DOHH2 (cell line): ENCODE results near the gene HSPA9.

Experiments
- H3F3A ChIP-seq: fragments of 200-600 bp; sonication (generic), shearing (Covaris generic); 2 replicates; pipeline ENCODE4 v1.6.0; 2016; ENCODE audit warnings: antibody characterized with exemption, mild to moderate bottlenecking; ENCODE audit not compliant: control insufficient read depth, insufficient read depth
- H3K27ac ChIP-seq: fragments of 200-600 bp; sonication (generic); 2 replicates; pipeline ENCODE4 v1.5.1; 2014; ENCODE audit warnings: low read depth, mild to moderate bottlenecking, low read length, moderate library complexity
- H3K27me3 ChIP-seq: fragments of 200-600 bp; sonication (generic); 2 replicates; pipeline ENCODE4 v1.6.1; 2014; ENCODE audit warnings: mild to moderate bottlenecking, low read length, mixed read lengths; ENCODE audit not compliant: control insufficient read depth
- H3K36me3 ChIP-seq: fragments of 200-600 bp; sonication (generic); 2 replicates; pipeline ENCODE4 v1.6.1; 2014; ENCODE audit warnings: mild to moderate bottlenecking, low read length, moderate library complexity, mixed read lengths; ENCODE audit not compliant: control insufficient read depth
- H3K4me1 ChIP-seq: fragments of 200-600 bp; sonication (generic); 2 replicates; pipeline ENCODE4 v1.6.1; 2014; ENCODE audit warnings: mild to moderate bottlenecking, low read length, mixed read lengths; ENCODE audit not compliant: control insufficient read depth
- H3K4me2 ChIP-seq: fragments of 200-600 bp; sonication (generic); 2 replicates; pipeline ENCODE4 v1.6.0; 2014; ENCODE audit warnings: mild to moderate bottlenecking, low read length, moderate library complexity
- H3K4me3 ChIP-seq: fragments of 200-600 bp; sonication (generic); 2 replicates; pipeline ENCODE4 v1.5.1; 2014; ENCODE audit warnings: mild to moderate bottlenecking, low read length, mixed read lengths
- H3K79me2 ChIP-seq: fragments of 200-600 bp; sonication (generic); 2 replicates; pipeline ENCODE4 v1.6.1; 2014; ENCODE audit warnings: mild to moderate bottlenecking, low read length, mixed read lengths; ENCODE audit not compliant: control insufficient read depth
- H3K9me2 ChIP-seq: fragments of 200-600 bp; sonication (generic); replicated peaks from 2 replicates; pipeline ENCODE4 v1.6.1; 2014; ENCODE audit warnings: mild to moderate bottlenecking, low read length, mixed read lengths; ENCODE audit not compliant: control insufficient read depth
- H3K9me3 ChIP-seq: fragments of 200-600 bp; sonication (generic); 2 replicates; pipeline ENCODE4 v1.6.1; 2014; ENCODE audit warnings: antibody characterized with exemption, low read length, mixed read lengths; ENCODE audit not compliant: control insufficient read depth, insufficient read depth
- H4K20me1 ChIP-seq: fragments of 200-600 bp; sonication (generic); 2 replicates; pipeline ENCODE4 v1.6.0; 2014; ENCODE audit warnings: low read depth, mild to moderate bottlenecking, antibody characterized with exemption, low read length, moderate library complexity; ENCODE audit not compliant: control insufficient read depth, insufficient read depth
- CTCF ChIP-seq: fragments of 200-600 bp; sonication (generic); IDR thresholded peaks from one replicate; pipeline ENCODE4 v1.5.1; 2014; ENCODE audit warnings: antibody characterized with exemption, mild to moderate bottlenecking, low read depth, low read length; ENCODE audit not compliant: poor library complexity, severe bottlenecking
- EZH2phosphoT487 ChIP-seq: fragments of 200-600 bp; sonication (generic); IDR thresholded peaks from 2 replicates; pipeline ENCODE4 v1.6.1; 2017; ENCODE audit warnings: borderline replicate concordance, mild to moderate bottlenecking, antibody characterized with exemption, low read length, moderate library complexity, mixed read lengths

Gene HSPA9

DNA sequence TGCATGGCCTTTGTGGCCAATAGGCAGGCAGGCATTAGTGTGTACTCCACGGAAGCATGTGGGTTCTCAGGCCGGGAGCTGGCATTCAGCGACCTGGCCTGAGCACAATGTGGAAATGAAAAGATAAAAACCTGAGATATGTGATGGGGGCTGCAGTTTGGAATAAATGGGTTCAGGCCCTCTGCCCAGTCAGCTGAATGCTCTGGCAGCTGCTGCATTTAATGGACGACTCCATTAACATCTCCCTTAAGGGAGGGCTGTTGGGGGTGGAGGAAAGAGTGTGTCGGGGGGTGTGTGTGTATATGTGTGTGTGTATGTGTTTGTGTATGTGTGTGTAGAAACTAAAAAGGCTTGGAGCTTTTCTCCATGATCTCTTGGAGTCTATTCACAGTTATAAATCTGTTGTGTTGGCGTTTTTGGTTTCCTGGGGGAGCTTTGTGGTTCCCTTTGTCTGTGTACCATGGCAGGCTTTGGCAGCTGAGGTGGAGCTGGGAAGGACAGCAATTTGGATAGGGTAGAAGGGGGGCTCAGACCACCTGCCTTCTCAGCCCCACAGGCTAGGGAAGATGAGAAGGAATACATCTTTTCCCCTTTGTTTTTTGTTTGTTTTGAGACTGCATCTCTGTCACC, 27.3 kb upstream of the HSPA9 start:
- no peaks in the 10 kb centered on the region for H4K20me1 ChIP-seq
- no peak overlapping the region for H3K27ac ChIP-seq
- H3K4me2 ChIP-seq, result no peak overlapping the region
- no peaks in the 10 kb centered on the region for H3K4me1 ChIP-seq
- H3F3A ChIP-seq, result no peaks in the 10 kb centered on the region
- no peaks in the 10 kb centered on the region for H3K36me3 ChIP-seq
- TF ChIP-seq EZH2phosphoT487 (no peak), CTCF (no peak)
- no peaks in the 10 kb centered on the region for H3K79me2 ChIP-seq
- H3K27me3 ChIP-seq, result peaks cover 25% of the 10 kb centered on the region
- no peaks in the 10 kb centered on the region for H3K9me2 ChIP-seq
- no peak overlapping the region for H3K4me3 ChIP-seq
- no peaks in the 10 kb centered on the region for H3K9me3 ChIP-seq

DNA sequence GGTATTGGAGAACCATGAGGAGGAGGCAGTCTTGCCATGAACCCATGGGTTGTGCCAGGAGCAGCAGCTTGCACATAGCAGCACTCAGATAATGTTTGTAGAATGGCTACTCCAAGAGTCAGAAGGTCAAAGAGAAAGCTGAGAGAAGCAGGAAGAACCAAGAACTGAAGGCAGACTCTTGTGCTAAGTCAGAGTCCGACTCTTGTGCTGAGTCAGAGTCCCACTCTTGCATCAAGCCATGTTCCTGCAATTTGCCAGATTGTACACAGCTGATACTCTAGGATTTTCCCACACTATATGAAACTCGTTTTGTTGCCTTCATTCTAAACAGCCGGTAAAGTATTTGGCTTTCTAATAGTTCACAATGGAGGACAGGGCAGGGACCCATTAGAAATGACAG, 26.2 kb upstream of the HSPA9 start:
- Histone ChIP-seq H3K4me3 (no peak overlapping the region), H3F3A (no peaks in the 10 kb centered on the region), H3K4me2 (no peak overlapping the region), H3K79me2 (no peaks in the 10 kb centered on the region), H3K9me2 (no peaks in the 10 kb centered on the region), H3K4me1 (no peaks in the 10 kb centered on the region), H3K27me3 (peaks cover 34% of the 10 kb centered on the region), H4K20me1 (0 out of 2 replicates have a peak, but pooled peaks cover 3% of the 10 kb centered on the region), H3K27ac (no peak overlapping the region), H3K36me3 (no peaks in the 10 kb centered on the region), H3K9me3 (no peaks in the 10 kb centered on the region)
- TF ChIP-seq CTCF, result no peak
- TF ChIP-seq EZH2phosphoT487, result no peak

DNA sequence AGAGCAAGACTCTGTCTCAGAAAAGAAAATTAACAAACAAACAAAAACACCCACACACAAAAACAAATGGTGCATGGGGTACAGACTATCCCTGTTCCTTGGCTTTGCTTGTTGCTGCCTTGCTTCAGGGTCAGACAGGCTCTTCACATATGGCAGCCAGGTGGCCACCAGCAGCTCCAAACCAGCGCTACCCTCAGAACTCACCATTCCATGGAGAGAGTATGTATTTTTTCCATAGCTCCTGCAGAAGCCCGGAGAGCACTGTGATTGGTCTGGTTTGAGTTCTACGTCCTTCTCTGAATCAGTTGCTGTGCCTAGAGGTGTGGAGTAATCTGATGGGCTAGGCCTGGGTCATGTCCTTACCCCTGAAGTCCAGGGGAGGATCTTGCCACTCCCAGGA, 25.2 kb upstream of the HSPA9 start:
- Histone ChIP-seq H3K27me3 (peaks cover 35% of the 10 kb centered on the region), H3K4me3 (no peak overlapping the region), H3K9me2 (no peaks in the 10 kb centered on the region), H3K79me2 (no peaks in the 10 kb centered on the region), H3F3A (no peaks in the 10 kb centered on the region), H4K20me1 (0 out of 2 replicates have a peak, but pooled peaks cover 3% of the 10 kb centered on the region), H3K36me3 (no peaks in the 10 kb centered on the region), H3K4me2 (no peak overlapping the region), H3K27ac (no peak overlapping the region), H3K9me3 (no peaks in the 10 kb centered on the region), H3K4me1 (no peaks in the 10 kb centered on the region)
- no peak for TF ChIP-seq EZH2phosphoT487
- TF ChIP-seq CTCF, result no peak
